Loucy (cell line): ENCODE results near the gene KSR2.

ENCODE experiments used
- H2AFZ ChIP-seq: fragments of 200-600 bp; sonication (generic); 2 replicates; pipeline ENCODE4 v1.6.0; 2016; ENCODE audit warnings: antibody characterized with exemption, mild to moderate bottlenecking, low read length, moderate library complexity
- H3F3A ChIP-seq: fragments of 200-600 bp; 2 replicates; pipeline ENCODE4 v1.6.0; 2016; ENCODE audit warnings: antibody characterized with exemption, low read depth, mild to moderate bottlenecking
- H3K27me3 ChIP-seq: fragments of 200-600 bp; sonication (generic); 2 replicates; pipeline ENCODE4 v1.6.1; 2014; ENCODE audit warnings: low read length, mild to moderate bottlenecking; ENCODE audit not compliant: insufficient read depth, poor library complexity, severe bottlenecking
- H3K36me3 ChIP-seq: fragments of 200-600 bp; sonication (generic); 2 replicates; pipeline ENCODE4 v1.6.1; 2016; ENCODE audit warnings: low read length; ENCODE audit not compliant: insufficient read depth
- H3K4me1 ChIP-seq: fragments of 200-600 bp; sonication (generic); 2 replicates; pipeline ENCODE4 v1.5.1; 2014; ENCODE audit warnings: low read length, mild to moderate bottlenecking; ENCODE audit not compliant: insufficient read depth, poor library complexity, severe bottlenecking
- H3K4me2 ChIP-seq: fragments of 200-600 bp; sonication (generic); 2 replicates; pipeline ENCODE4 v1.6.0; 2014; ENCODE audit warnings: antibody characterized with exemption, low read length, low read depth, mild to moderate bottlenecking; ENCODE audit not compliant: poor library complexity, severe bottlenecking
- H3K4me3 ChIP-seq: fragments of 200-600 bp; sonication (generic); 2 replicates; pipeline ENCODE4 v1.5.1; 2014; ENCODE audit warnings: low read length, mild to moderate bottlenecking, mixed read lengths; ENCODE audit not compliant: poor library complexity, severe bottlenecking
- H3K79me2 ChIP-seq: fragments of 200-600 bp; sonication (generic); 2 replicates; pipeline ENCODE4 v1.6.1; 2014; ENCODE audit warnings: low read length; ENCODE audit not compliant: insufficient read depth
- H3K9ac ChIP-seq: fragments of 200-600 bp; sonication (generic); 2 replicates; pipeline ENCODE4 v1.6.0; 2014; ENCODE audit warnings: mild to moderate bottlenecking, low read depth, low read length, moderate library complexity; ENCODE audit not compliant: poor library complexity, severe bottlenecking
- H3K9me2 ChIP-seq: fragments of 200-600 bp; sonication (generic); replicated peaks from 2 replicates; pipeline ENCODE4 v1.6.1; 2016; ENCODE audit warnings: low read depth, low read length, mixed read lengths
- H3K9me3 ChIP-seq: fragments of 200-600 bp; sonication (generic); 2 replicates; pipeline ENCODE4 v1.6.1; 2014; ENCODE audit warnings: mild to moderate bottlenecking, antibody characterized with exemption, low read length, low read depth; ENCODE audit not compliant: insufficient read depth
- H4K20me1 ChIP-seq: fragments of 200-600 bp; sonication (generic); 2 replicates; pipeline ENCODE4 v1.6.0; 2014; ENCODE audit warnings: antibody characterized with exemption, low read length, mild to moderate bottlenecking; ENCODE audit not compliant: insufficient read depth, poor library complexity, severe bottlenecking
- EZH2phosphoT487 ChIP-seq: fragments of 200-600 bp; IDR thresholded peaks from 2 replicates; pipeline ENCODE4 v1.6.1; 2018; ENCODE audit warnings: antibody characterized with exemption, mild to moderate bottlenecking, moderate library complexity, borderline replicate concordance
- TF ChIP-seq, protein P1 (sequence below): fragments of 200-600 bp; sonication (generic); conservative IDR thresholded peaks from 2 replicates; pipeline ENCODE4 v1.5.1; 2014; ENCODE audit warnings: mild to moderate bottlenecking, antibody characterized with exemption, low read length

Gene KSR2

DNA sequence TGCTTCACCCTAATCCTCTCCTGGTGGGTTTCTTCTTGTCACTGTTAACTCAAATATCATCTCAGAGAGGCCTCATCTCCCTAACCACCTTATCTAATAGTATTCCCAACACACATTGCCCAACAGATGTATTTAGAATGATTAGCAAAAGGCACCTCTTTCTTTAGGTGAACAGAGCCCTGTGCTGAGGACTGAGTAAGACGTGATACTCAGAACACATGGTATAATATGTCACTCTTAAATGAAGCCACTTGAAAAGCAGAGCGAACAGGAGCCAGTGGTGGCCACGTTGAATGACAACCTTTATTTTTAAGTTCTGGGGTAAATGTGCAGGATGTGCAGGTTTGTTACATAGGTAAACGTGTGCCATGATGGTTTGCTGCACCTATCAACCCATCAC, 1.5 kb upstream of the KSR2 start:
- H4K20me1 ChIP-seq = no peaks in the 10 kb centered on the region
- no peak overlapping the region for H2AFZ ChIP-seq
- H3F3A ChIP-seq = no peaks in the 10 kb centered on the region
- no peaks in the 10 kb centered on the region for H3K9me2 ChIP-seq
- H3K4me3 ChIP-seq = no peak overlapping the region
- no peaks in the 10 kb centered on the region for H3K36me3 ChIP-seq
- no peaks in the 10 kb centered on the region; the same call in 1 of the 2 replicates for H3K9me3 ChIP-seq
- TF ChIP-seq EZH2phosphoT487 = no peak
- TF ChIP-seq, protein P1, sequence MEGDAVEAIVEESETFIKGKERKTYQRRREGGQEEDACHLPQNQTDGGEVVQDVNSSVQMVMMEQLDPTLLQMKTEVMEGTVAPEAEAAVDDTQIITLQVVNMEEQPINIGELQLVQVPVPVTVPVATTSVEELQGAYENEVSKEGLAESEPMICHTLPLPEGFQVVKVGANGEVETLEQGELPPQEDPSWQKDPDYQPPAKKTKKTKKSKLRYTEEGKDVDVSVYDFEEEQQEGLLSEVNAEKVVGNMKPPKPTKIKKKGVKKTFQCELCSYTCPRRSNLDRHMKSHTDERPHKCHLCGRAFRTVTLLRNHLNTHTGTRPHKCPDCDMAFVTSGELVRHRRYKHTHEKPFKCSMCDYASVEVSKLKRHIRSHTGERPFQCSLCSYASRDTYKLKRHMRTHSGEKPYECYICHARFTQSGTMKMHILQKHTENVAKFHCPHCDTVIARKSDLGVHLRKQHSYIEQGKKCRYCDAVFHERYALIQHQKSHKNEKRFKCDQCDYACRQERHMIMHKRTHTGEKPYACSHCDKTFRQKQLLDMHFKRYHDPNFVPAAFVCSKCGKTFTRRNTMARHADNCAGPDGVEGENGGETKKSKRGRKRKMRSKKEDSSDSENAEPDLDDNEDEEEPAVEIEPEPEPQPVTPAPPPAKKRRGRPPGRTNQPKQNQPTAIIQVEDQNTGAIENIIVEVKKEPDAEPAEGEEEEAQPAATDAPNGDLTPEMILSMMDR = no peak
- H3K4me2 ChIP-seq = no peak overlapping the region
- H3K4me1 ChIP-seq = no peaks in the 10 kb centered on the region
- no peaks in the 10 kb centered on the region for H3K27me3 ChIP-seq
- no peak overlapping the region for H3K9ac ChIP-seq
- no peaks in the 10 kb centered on the region for H3K79me2 ChIP-seq

DNA sequence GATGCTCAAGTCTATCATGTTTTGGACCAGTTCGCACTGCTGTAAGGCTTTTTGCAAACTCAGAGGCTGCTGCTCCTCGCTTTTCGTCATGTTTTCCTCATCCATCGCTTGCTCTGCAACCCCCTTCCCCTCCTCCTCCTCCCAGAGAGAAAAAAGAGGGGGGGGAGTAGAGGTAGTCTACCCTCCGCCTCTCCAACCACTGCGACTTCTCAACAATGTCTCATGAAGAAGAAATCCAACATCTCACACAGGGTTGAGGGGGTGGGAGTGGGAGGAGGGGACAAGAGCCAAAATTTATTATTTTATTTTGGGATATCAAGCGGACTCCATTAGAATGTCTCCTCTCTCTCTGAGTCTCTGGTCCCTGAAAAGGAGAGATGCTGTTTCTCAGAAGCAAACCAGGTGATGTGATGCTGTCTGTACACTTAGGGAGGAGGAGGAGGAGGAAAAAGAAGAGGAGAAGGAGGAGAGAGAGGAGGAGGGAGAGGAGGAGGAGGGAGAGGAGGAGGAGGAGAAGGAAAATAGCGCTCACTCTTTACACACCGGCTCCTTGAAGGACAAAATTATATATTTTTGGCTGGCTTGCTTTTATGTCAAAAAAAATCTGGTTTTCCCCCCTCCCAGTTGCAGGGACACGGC, 520 bp downstream of the KSR2 start:
- Histone ChIP-seq H3K36me3 (no peaks in the 10 kb centered on the region), H3K4me1 (no peaks in the 10 kb centered on the region), H3K4me2 (no peak overlapping the region), H3K4me3 (no peak overlapping the region), H4K20me1 (no peaks in the 10 kb centered on the region), H2AFZ (no peak overlapping the region), H3K79me2 (no peaks in the 10 kb centered on the region), H3F3A (no peaks in the 10 kb centered on the region), H3K9me2 (no peaks in the 10 kb centered on the region), H3K9me3 (no peaks in the 10 kb centered on the region; the same call in 1 of the 2 replicates), H3K9ac (no peak overlapping the region), H3K27me3 (no peaks in the 10 kb centered on the region)
- TF ChIP-seq, protein P1 = no peak
- TF ChIP-seq EZH2phosphoT487 = no peak

DNA sequence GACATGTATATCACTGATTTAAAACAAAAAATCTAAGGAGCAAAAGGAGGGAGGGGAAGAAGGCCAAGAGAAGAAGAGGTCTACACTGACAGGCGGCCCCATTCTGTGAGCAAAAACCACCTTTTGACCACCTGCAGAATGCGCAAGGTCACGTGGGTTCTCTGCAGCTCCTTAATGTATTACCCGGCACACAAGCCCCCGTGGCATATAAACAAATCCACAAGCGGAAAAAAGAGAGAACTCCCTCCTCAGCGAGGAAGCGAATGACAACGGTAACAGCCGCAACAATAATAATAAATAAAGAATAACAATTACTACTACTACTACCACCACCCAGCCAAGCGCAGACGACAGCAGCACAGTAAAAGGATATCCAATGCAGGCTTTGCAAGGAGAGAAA, 1.3 kb downstream of the KSR2 start:
- H3K9me2 ChIP-seq = no peaks in the 10 kb centered on the region
- H3K9me3 ChIP-seq = no peaks in the 10 kb centered on the region; the same call in 1 of the 2 replicates
- H4K20me1 ChIP-seq = no peaks in the 10 kb centered on the region
- no peak overlapping the region for H2AFZ ChIP-seq
- no peaks in the 10 kb centered on the region for H3K4me1 ChIP-seq
- no peaks in the 10 kb centered on the region for H3K27me3 ChIP-seq
- no peak overlapping the region for H3K4me2 ChIP-seq
- H3K79me2 ChIP-seq = no peaks in the 10 kb centered on the region
- TF ChIP-seq, protein P1 = no peak
- no peak for TF ChIP-seq EZH2phosphoT487
- H3K4me3 ChIP-seq = no peak overlapping the region
- no peaks in the 10 kb centered on the region for H3K36me3 ChIP-seq
- H3F3A ChIP-seq = no peaks in the 10 kb centered on the region
- H3K9ac ChIP-seq = no peak overlapping the region
